Endothelial cell of umbilical vein (primary cell): ENCODE measurements around the gene MFAP2. TPM values are rescaled to one million over a fixed set of nuclear protein-coding genes. Genes with fewer than 3 reads are reported as not detected.
"Not testable (repeated sequence)": the region's sequence is repeated elsewhere in the genome, so short reads cannot be mapped to it uniquely, and the experiment has no call there.

Source experiments
- BruUV-seq: library from RNA; stranded (reverse); fragments of 400-500 nt; replicated peaks from 2 replicates; lab custom pipeline; 2021; lab: Mats Ljungman, UMichigan
- CTCF ChIA-PET: fragments of 300-600, 350-600 bp; sonication (Branson Sonifier 250); formaldehyde crosslinking; loops from one replicate; lab custom pipeline; 2021; ENCODE audit warnings: antibody characterized with exemption, inconsistent platforms; lab: Charles Lee
- POLR2A ChIA-PET: fragments of 300-600, 350-600 bp; sonication (Branson Sonifier 250); formaldehyde crosslinking; loops from one replicate; lab custom pipeline; 2021; ENCODE audit warnings: antibody characterized with exemption, inconsistent platforms; lab: Charles Lee
- DNase-seq: peaks from one replicate; pipeline ENCODE4 v3.0.0-alpha.2; 2011; ENCODE audit warnings: low read depth, low spot score
- FAIRE-seq: peaks from 2 replicates; lab custom pipeline; 2011; peaks lifted over from hg19 to GRCh38; lab: Jason Lieb, UNC
- H2AFZ ChIP-seq: 2 replicates; pipeline ENCODE4 v1.6.0; 2012; ENCODE audit warnings: low read depth, low read length, control low read depth, inconsistent platforms
- H3K27ac ChIP-seq: 2 replicates; pipeline ENCODE4 v1.5.1; 2011; ENCODE audit warnings: low read depth, mild to moderate bottlenecking, control low read depth, low read length, moderate library complexity; ENCODE audit not compliant: insufficient read depth
- H3K27me3 ChIP-seq, 2 experiments: 2 replicates each; pipeline versions ENCODE4 v1.6.0 to v1.6.1; 2011; ENCODE audit warnings: low read length in 2 of 2, mixed read lengths in 1 of 2; ENCODE audit not compliant: control insufficient read depth in 2 of 2, insufficient read depth in 2 of 2
- H3K36me3 ChIP-seq, 2 experiments: 2 replicates in 1 of 2; 3 replicates in 1 of 2; pipeline ENCODE4 v1.5.1; 2011; ENCODE audit warnings: low read length in 2 of 2, mild to moderate bottlenecking in 1 of 2, moderate library complexity in 1 of 2; ENCODE audit not compliant: control insufficient read depth in 2 of 2, insufficient read depth in 2 of 2; ENCODE audit errors: extremely low read depth in 1 of 2
- H3K4me1 ChIP-seq: 3 replicates; pipeline ENCODE4 v1.5.1; 2011; ENCODE audit warnings: mild to moderate bottlenecking, low read length; ENCODE audit not compliant: control insufficient read depth, insufficient read depth; ENCODE audit errors: extremely low read depth
- H3K4me2 ChIP-seq: 2 replicates; pipeline ENCODE4 v1.6.1; 2011; ENCODE audit warnings: low read length, control low read depth, mixed read lengths; ENCODE audit not compliant: insufficient read depth
- H3K4me3 ChIP-seq, 3 experiments: fragments of 200-600 bp in 1 of 3; sonication (generic), shearing (Covaris generic) in 1 of 3; replicated peaks in 1 of 3; 2 replicates each; pipeline ENCODE4 v1.5.1; 2011 to 2016; ENCODE audit warnings: control low read depth in 3 of 3, low read length in 3 of 3, mild to moderate bottlenecking in 2 of 3, inconsistent platforms in 1 of 3, low read depth in 1 of 3, moderate library complexity in 1 of 3; ENCODE audit not compliant: insufficient read depth in 1 of 3
- H3K79me2 ChIP-seq: 2 replicates; pipeline ENCODE4 v1.6.0; 2012; ENCODE audit warnings: low read length, inconsistent platforms; ENCODE audit not compliant: control insufficient read depth, insufficient read depth
- H3K9ac ChIP-seq: replicated peaks from 2 replicates; pipeline ENCODE3; 2011; ENCODE audit warnings: low read length, control low read depth; ENCODE audit not compliant: insufficient read depth; ENCODE audit errors: extremely low read depth
- H3K9me1 ChIP-seq: replicated peaks from 3 replicates; pipeline ENCODE4 v1.6.0; 2011; ENCODE audit warnings: mild to moderate bottlenecking, low read length; ENCODE audit not compliant: control insufficient read depth, insufficient read depth; ENCODE audit errors: extremely low read depth
- H3K9me3 ChIP-seq: replicated peaks from 2 replicates; pipeline ENCODE4 v1.5.1; 2012; ENCODE audit warnings: low read length, inconsistent platforms; ENCODE audit not compliant: control insufficient read depth, insufficient read depth
- H4K20me1 ChIP-seq: replicated peaks from 2 replicates; pipeline ENCODE3; 2011; ENCODE audit warnings: mild to moderate bottlenecking, low read length; ENCODE audit not compliant: control insufficient read depth, insufficient read depth; ENCODE audit errors: extremely low read depth
- dilution Hi-C: fragments of 300-500 bp; cut with MboI; formaldehyde crosslinking; loops from one replicate; pipeline ENCODE4 v1.15.0; 2019; ENCODE audit warnings: low sequenced_read_pairs; ENCODE audit not compliant: extremely low pct_ligation_motif_present
- intact Hi-C: fragments of 100-400 bp; cut with micrococcal nuclease; formaldehyde crosslinking; loops from one replicate; pipeline ENCODE4 v1.10.0; 2022
- polyA plus RNA-seq, 4 experiments: library from polyadenylated mRNA; depleted of rRNA in 3 of 4; stranded (reverse) in 3 of 4; unstranded in 1 of 4; fragments of >200 nt; gene quantifications; 2 replicates each; pipeline versions ENCODE4 v1.2.1 to v1.2.3, GENCODE V29; 2011 to 2012; ENCODE audit warnings: missing spikeins in 1 of 4
- total RNA-seq: library from RNA; stranded (reverse); gene quantifications from 2 replicates; pipeline ENCODE4 v1.2.3, GENCODE V29; 2021

The MFAP2 gene
- total and polyA plus RNA-seq, 2 donors (not counting 3 experiments of a cell fraction or from before 2014, with no cell fraction given): 37.9 to 138 TPM

DNA sequence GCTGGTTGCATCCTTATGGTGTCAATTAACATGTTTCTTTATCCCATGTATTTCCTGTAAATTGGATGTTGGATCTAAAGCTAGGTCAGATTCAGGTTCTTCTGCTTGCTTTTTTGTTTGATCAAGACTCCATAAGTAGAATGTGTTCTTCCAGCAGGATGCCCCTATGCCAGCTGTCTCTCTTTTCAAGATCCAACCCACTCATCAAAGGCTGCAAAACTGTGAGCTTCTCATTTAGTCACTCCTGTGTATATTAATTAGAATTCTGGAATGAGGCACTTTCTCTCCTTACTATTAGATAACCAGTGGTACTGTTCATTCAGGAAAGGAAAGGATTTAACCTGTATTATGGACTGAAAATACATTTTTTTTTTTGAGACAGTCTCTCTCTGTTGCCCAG is 46.5 kb downstream of the MFAP2 start:
- dilution Hi-C loops, BruUV-seq: not testable (repeated sequence)

GRCh38 chr1:16931206-16931934 is 49.0 kb downstream of the MFAP2 start:
- H4K20me1 ChIP-seq, H3K79me2 ChIP-seq, intact Hi-C loops, H3K9ac ChIP-seq, DNase-seq, POLR2A ChIA-PET, H3K36me3 ChIP-seq, H3K27ac ChIP-seq, H3K4me1 ChIP-seq, H3K9me1 ChIP-seq, H3K4me3 ChIP-seq, H2AFZ ChIP-seq, H3K9me3 ChIP-seq, H3K4me2 ChIP-seq, CTCF ChIA-PET, dilution Hi-C loops, BruUV-seq, H3K27me3 ChIP-seq: not testable (repeated sequence)
- peak; percentile 26 for FAIRE-seq

More for the DNA sequence above, 46.5 kb downstream of the MFAP2 start:
- H4K20me1 ChIP-seq, H3K9ac ChIP-seq, H3K27me3 ChIP-seq, intact Hi-C loops, H3K27ac ChIP-seq, H3K36me3 ChIP-seq, H3K4me2 ChIP-seq, H3K9me3 ChIP-seq, H3K9me1 ChIP-seq, H3K4me1 ChIP-seq, DNase-seq, H3K79me2 ChIP-seq, H3K4me3 ChIP-seq, H2AFZ ChIP-seq, POLR2A ChIA-PET: not testable (repeated sequence)
- FAIRE-seq: peak; percentile 75
- CTCF ChIA-PET: interaction anchor here (0.9 to 1.1 kb wide), 2 partner anchors 9 to 99 kb away, joined by 3 to 4 read pairs; no protein-coding TSS in a partner anchor

DNA sequence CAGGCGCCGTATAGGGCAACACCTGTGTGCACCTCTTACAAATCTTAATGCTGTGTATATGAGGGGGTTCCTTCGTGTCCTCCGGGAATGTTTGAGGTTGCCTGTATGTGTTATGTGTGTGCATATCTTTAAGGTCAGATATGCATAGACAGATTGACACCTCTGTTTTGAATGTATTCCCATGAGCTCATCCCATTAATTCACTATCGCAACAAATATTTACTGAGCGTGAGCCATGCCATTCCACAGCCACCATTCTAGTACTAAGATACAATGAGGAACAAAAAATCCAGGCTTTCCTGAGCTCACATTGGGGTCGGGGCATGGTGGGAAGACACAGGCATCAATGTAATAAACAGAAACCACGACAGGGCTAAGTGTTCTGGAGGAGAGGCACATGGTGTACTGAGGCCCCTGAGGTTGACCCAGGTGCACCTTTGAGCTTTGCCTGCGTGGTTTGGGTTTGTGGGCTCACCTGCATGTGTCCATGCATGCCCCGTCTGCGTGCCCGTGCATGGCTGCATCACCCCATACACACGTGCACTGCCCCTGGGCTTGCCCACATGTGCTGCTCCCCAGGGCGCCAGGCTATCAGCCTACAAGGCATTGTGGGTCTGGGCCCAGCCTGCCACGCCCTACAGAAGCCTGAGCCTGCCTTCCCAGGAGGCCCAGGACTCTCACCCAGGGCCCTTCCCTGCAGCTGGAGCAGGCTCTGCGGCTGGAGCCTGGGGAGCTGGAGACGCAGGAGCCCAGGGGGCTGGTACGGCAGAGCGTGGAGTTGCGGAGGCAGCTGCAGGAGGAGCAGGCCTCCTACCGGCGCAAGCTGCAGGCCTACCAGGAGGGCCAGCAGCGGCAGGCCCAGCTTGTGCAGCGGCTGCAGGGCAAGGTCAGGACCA is 51.0 kb downstream of the MFAP2 start:
- FAIRE-seq, H3K9me3 ChIP-seq, H3K27ac ChIP-seq, DNase-seq, H3K79me2 ChIP-seq, H3K4me3 ChIP-seq, H3K9me1 ChIP-seq, H3K36me3 ChIP-seq, dilution Hi-C loops, intact Hi-C loops, H4K20me1 ChIP-seq, H3K4me2 ChIP-seq, H3K4me1 ChIP-seq, CTCF ChIA-PET, H3K9ac ChIP-seq, POLR2A ChIA-PET, BruUV-seq, H2AFZ ChIP-seq, H3K27me3 ChIP-seq: not testable (repeated sequence)
